Measurements from ENCODE around the gene RELA. TPM values are rescaled to one million over a fixed set of nuclear protein-coding genes. Genes with fewer than 3 reads are reported as not detected.
"Not testable (repeated sequence)": the region's sequence is repeated elsewhere in the genome, so short reads cannot be mapped to it uniquely, and the experiment has no call there.

RELA gene
- 14.9 and 19.7 TPM in 2 replicates for total RNA-seq (2014; rRNA removed; shearing (Covaris generic))

DNA sequence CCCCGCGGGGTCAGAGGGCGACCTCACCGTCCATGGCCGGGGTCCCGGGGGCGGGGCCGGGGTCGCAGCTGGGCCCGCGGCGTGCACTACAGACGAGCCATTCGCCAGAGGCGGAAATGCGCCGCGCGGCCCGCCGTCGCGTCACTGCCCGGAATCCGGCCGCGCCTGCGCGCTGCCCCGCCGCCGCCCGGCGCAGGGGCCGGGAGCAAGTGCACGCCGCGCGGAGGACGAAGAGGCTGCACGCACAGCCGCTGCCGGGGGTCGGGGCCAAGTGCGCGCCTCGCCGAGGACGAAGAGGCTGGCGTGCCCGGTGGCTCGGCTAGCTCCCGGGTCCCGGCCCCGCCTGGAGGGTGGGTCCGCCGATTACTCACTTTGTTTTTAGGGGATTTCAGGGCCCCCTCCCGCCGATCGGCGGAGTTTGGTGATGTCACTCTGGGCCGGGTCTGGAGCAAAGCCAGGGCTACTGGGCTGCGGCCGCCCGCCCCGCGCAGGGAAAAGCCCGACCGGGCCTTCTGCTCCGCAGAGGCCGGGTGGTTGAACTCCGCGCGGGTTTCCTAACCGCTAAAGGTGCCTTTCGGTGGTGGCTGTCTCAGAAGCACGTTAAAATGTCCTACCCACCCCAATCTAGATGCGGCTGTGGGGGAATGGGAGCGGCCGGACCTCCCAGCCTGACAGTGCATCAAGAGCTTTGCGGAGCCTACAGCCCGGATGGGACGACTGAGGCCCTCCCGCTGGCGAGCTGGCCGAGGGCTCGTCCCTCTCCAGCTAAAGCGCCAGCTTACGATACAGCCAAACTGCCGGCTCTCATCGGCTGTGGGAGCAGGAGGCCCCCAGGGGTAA is at the start of gene RELA:
TSS of gene RELA (minus strand) at position 118 of the 840 bp plus-strand sequence. CDS start at position 34, 84 bp downstream.
- DNase-seq (ENCODE audit: low read depth), result peak; percentile 97

DNA sequence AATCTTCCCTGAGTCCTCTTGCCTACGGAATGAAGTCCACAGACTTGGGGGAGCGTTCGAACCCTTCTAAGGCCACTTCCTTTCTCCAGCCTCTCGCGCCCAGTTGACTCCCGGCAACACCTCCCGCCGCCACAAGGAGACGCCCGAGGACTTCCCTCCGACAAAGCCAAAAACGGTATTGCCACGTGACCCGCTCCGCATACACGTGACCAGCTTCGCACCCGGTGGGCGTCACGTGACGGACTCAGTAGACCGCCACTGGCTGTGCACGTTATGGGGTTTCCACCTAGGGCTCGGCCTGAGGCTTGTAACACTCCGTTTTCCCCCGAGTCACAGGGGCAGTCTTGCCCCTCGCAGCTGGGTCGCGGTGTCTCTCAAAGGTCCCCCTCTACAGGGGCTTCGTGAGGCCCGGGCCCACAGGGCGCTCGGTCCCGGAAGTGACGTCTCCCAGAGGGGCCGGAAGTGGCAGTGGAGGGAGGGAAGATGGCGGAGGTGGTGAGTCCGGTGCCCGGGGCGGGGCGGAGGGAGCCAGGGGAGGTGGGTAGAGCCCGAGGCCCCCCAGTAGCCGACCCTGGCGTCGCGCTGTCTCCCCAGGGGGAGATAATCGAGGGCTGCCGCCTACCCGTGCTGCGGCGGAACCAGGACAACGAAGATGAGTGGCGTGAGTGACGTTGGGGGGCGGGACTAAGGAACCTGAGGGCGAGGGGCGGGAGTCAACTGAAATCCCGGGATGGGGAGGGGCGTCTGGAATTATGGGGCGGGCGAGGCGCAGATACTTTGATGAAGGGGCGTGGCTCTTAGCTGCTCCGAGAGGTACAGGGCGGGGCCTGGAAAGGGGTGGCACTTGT is 49.3 kb upstream of the RELA start, which contains the start of gene KAT5:
TSS of gene KAT5 (plus strand) at position 468 of the 848 bp plus-strand sequence. CDS start at position 484, 16 bp downstream.
- DNase-seq (ENCODE audit: low read depth), result peak; percentile 99

DNA sequence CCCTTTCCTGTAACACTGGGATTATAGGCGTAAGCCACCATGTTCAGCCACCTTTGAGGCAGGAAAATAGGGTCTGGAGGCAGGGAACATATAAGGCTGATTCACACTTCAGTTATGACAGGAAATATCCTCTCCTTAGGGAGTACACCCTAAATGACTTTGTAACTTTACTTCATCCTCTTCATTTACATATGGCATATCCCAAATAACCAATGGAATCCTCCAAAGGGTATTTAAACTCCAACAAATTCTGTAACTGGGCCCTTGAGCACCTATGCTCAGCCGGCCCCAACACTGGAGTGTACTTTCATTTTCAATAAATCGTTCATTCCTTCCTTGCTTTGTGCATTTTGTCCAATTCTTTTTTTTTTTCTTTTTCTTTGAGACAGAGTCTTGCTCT is 47.7 kb upstream of the RELA start:
- peak; percentile 20 for DNase-seq (ENCODE audit: low read depth)

DNA sequence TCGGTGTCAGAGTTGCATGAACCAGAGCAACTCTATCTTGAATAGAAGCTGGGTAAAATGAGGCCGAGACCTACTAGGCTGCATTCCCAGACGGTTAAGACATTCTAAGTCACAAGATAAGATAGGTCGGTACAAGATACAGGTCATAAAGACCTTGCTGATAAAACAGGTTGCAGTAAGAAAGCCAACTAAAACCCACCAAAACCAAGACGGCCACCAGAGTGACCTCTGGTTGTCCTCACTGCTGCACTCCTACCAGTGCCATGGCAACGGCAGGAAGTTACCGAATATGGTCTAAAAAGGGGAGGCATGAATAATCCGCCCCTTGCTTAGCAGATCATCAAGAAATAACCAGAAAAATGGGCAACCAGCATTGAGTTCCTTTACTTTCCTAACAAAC is 46.9 kb upstream of the RELA start:
- DNase-seq (ENCODE audit: low read depth), result no peak

DNA sequence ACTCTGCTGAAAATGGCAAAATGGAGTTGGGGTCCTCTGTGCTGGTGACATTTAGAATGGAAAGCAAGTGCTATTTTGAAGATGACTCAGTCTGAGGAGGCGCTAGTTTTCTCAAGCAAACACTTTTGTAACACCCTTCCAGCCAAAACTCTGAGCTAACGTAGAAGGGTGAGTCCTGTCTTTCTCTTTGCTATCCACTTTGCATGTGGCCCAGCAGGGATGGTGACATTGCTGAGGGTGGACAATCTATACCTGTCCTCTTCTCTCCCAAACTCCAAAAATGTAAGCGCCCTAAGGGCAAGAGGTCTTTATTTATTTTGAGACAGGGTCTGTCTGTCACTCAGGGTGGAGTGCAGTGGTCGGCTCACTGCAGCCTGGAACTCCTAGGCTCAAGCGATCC is 45.7 kb upstream of the RELA start:
- DNase-seq (ENCODE audit: low read depth), result no peak

DNA sequence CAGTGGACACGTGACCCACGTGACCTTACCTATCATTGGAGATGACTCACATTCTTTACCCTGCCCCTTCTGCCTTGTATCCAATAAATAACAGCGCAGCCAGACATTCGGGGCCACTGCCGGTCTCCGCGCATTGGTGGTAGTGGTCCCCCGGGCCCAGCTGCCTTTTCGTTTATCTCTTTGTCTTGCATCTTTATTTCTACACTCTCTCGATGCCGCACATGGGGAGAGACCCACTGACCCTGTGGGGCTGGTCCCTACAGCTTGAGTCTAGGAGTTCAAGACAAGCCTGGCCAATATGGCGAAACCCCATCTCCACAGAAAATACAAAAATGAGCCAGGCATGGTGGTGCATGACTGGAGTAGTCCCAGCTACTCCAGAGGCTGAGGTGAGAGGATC is 44.3 kb upstream of the RELA start:
- not testable (repeated sequence) for DNase-seq (ENCODE audit: low read depth)

DNA sequence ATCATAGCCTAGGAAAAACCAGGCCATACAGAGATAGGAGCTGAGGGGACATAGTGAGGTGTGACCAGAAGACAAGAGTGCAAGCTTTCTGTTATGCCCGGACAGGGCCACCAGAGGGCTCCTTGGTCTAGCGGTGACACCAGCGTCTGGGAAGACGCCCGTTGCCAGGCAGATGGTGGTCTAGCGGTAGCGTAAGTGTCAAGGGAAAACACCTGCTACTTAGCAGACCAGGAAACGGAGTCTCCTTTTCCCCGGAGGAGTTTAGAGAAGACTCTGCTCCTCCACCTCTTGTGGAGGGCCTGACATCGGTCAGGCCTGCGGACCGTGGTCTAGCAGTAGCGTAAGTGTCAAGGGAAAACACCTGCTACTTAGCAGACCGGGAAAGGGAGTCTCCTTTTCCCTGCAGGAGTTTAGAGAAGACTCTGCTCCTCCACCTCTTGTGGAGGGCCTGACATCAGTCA is 43.6 kb upstream of the RELA start:
- peak; percentile 57 for DNase-seq (ENCODE audit: low read depth)

DNA sequence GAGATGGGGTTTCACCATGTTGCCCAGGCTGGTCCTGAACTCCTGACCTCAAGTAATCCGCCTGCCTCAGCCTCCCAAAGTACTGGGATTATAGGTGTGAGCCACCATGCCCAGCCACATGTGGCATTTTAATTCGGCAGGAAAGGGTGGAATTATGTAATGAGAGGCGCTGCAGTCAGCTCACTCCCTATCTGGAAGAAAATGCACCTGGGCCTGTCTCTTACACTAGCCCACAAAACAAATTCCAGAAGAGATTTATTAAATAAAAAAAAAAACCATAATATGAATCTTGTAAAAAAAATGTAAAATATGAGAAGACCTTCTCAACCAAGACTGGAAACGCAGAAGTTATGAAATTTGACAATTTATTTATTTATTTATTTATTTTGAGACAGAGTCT is 41.1 kb upstream of the RELA start:
- DNase-seq (ENCODE audit: low read depth), result no peak

DNA sequence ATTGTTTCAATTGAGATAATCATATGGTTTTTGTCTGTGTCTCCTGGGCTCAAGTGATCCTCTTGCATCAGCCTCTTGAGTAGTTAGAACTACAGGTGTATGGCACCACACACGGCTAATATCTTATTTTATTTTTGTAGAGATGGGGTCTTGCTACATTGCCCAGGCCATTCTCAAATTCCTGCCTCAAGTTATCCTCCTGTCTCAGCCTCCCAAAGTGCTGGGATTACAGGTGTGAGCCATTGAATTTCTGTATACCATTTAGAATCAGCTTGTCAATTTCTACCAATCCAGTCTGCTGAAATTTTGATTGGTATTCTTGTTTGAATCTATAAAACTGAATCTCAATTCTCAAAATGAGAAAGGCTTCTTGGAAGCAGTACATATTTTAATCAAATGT is 39.0 kb upstream of the RELA start:
- DNase-seq (ENCODE audit: low read depth), result no peak

DNA sequence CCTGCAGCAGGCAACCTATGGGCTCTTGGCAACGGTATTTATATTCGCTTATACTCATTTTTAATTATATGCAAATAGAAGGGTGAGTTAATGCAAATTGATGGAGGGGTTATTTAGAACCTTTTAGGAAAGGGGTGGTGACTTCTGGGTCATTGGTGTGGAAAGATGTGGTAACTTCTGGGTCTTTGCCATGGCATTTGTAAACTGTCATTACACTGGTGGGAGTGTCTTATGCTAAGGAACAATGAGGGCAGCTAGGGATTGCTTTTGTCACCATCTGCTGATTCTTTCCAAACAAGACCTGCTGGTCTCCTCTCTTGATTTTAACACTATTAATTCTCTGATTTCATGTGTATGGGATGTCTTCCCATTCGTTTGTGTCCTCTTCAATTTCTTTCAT is 37.7 kb upstream of the RELA start:
- DNase-seq (ENCODE audit: low read depth), result no peak

DNA sequence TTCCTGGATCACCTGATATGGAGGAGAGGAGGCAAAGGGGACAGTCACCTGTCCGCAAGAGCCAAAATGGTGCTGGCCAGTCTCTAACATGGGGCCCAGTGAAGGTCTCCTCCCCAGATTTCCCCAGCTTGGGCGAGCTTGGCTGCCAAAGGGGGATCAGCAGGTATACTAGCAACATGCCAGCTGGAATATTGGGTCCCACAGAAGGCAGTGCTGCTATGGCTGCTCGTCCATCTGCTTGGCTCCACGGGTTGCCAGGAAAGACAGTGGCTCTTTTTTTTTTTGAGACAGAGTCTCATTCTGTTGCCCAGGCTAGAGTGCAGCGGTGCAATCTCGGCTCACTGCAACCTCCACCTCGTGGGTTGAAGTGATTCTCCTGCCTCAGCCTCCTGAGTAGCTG is 36.6 kb upstream of the RELA start:
- DNase-seq (ENCODE audit: low read depth), result no peak

DNA sequence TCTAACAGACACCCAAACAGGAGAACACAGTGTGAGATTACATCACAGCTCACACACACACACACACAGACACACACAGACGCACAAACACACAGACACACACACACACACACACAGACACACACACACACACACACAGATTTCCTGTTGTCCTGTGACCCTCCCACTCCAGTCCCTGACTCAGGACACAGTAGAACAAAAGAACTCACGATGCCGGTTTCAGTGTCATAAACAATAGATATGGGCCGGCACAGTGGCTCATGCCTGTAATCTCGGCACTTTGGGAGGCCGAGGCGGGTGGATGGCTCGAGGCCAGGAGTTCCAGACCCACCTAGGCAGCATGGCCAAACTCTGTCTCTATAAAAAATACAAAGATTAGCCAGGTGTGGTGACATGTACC is 35.5 kb upstream of the RELA start:
- DNase-seq (ENCODE audit: low read depth), result no peak

DNA sequence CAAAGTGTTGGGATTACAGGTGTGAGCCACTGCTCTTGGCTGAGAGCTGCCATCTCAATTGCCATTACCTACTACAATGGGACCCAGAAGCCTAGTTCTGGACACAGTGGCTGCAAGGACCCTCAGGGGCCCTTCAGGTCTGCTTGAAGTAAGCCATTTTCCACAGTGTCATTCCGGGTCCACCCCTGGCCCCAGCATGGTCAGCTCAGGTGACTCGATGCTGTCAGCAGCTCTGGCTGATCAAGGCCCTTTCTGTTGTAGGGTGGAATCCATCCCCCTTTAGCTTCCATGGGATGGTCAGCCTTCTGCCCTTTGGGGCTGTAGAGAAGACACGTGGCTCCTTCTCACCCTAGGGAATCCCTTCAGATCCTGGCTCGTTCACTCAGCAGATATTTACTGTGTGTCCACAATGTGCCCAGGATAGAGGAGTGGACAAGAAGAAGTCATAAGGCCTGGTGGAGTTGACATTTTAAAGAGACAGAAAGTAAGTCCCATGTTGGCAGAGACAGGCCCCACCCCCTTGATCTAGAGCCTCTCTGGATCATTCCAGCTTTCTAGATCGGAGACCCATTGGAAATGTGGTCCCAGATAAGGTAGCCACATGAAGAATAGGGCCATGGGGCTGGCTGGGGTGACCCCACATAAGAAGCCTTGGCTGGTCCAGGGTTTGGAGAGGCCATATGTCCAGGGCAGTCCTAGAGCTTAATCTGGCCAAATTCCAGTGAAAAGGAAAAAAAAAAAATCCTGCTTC is 34.3 kb upstream of the RELA start:
- no peak for DNase-seq (ENCODE audit: low read depth)

DNA sequence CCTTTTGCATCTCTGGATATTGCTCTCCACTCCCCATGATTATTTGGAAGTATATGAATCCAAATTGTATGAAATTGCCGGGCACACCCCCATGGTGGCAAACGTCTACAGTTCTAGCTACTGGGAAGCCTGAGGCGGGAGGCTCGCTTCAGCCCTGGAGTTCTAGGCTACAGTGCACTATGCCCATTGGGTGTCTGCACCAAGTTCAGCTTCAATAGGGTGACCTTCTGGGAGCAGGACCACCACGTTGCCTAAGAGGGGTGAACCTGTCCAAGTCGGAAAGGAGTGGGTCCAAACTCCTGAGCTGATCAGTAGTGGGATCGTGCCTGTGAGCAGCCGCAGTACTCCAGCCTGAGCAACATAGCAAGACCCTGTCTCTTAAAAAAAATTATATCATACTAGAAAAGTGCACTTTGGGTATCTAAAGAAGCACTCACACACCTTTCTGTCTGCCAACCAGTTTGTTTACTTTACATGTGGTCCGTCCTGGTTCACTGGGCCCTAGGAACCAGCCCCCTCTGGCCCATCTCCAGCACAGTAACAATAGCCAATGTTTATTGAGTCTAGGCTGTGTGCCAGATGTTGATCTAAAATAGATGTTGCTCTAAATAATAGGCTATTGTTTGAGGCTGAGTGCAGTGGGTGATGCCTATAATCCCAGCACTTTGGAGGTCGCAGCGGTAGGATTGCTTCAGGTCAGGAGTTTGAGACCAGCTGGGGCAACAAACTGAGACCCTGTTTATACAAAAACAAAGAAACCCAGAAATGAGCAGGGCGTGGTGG is 32.9 kb upstream of the RELA start:
- no peak for DNase-seq (ENCODE audit: low read depth)

DNA sequence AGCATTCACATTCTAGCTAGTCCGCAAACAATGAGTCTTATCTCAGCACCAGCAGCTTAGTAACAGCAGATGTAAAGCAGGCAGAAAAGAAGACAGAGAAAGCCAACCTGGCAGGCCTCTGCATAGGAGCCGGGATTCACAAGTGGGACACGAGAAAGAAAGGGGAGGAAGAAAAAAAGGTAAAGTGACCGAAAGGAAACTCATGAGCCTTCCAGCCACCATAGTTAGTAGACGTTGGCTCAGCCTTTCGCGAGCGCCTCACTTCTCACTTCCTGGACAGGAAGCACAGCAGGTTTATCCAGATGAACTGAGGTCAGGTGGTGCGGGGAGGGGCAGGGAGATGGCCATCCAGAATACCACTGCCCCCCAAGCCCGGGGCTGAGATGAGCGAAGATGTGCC is 29.7 kb upstream of the RELA start:
- DNase-seq (ENCODE audit: low read depth), result no peak

DNA sequence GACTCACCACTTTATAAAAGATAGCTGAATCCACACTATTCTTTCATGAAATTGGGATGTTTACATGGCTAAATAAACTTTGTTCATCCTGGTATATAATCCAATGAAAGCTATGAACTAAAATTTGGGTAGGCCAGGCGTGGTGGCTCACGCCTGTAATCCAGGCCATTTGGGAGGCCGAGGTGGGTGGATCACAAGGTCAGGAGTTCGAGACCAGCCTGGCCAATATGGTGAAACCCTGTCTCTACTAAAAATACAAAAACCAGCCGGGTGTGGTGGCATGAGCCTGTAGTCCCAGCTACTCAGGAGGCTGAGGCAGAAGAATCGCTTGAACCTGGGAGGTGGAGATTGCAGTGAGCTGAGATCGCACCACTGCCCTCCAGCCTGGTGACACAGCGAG is 29.1 kb upstream of the RELA start:
- not testable (repeated sequence) for DNase-seq (ENCODE audit: low read depth)

DNA sequence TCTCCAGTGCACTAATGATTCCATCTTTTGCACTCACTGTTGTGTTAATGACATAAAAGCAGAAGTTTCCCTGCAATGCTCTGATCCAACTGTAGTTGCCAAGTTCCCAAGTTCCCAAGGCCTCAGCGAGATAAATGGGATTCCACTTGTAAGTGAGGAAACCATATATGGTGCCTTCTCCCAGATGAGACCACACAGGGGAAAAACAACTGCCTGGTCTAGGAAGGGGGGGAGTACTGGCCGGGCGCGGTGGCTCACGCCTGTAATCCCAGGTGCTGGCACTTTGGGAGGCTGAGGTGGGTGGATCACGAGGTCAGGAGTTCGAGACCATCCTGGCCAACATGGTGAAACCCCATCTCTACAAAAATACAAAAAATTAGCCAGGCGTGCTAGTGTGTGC is 23.3 kb upstream of the RELA start:
- DNase-seq (ENCODE audit: low read depth), result no peak

DNA sequence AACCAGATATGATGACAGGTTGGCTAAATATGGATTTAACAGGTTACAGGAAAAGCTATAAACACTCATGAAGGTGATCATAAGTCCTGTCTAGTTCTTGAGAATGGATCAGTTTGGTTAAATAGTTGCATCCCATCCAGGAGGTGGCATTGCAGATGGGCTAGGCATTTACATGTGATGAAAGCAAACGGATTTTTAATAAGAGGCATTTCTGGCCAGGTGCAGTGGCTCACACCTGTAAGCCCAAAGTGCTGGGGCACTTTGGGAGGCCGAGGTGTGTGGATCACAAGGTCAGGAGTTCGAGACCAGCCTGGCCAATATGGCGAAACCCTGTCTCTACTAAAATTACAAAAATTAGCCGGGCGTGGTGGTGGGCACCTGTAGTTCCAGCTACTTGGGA is 20.8 kb upstream of the RELA start:
- DNase-seq (ENCODE audit: low read depth), result not testable (repeated sequence)

DNA sequence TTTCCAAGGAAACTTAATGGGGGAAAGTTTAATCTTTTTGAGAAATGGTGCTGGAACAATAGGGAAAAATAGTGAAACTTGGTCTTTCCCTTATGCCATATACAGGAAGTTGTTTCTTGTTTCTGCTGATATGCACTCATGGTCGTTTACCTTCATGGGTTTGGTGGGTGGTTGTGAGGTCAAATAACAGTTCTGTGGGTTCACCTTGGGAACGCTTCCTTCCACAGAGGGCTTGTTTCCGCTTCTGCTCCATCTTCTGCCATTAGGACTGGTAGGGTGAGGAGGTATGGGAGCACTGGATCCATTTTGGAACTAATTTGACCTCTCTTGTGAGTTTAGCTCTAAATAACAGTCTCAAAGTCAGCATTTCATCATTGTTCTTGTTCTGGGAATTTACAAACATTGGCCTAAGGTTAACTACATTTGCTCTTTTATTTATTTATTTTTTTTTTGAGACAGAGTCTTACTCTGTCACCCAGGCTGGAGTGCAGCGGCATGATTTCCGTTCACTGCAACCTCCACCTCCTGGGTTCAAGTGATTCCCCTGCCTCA is 17.6 kb upstream of the RELA start:
- DNase-seq (ENCODE audit: low read depth), result no peak

DNA sequence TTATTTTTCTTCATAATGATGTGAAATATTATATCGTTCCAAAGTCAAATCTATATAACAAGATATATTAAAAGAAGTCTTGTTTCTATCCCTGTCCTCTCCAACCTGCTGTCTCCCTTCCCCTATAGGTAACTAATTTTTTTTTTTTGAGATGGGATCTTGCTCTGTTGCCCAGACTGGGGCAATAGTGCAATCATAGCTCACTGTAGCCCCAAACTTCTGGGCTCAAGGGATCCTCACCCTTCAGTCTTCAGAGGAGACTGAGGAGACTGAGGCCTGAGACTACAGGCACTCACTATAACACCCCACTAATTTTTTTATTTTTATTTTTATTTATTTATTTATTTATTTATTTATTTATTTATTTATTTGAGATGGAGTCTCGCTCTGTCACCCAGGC is 10.3 kb upstream of the RELA start:
- no peak for DNase-seq (ENCODE audit: low read depth)

Data from Daoy (cell line).